Activated gamma-delta T cell treated with Interleukin-2 at 50 U/mL for 16 hours (primary cell): Measurements from ENCODE around the gene PLEKHA7.
"Not testable (repeated sequence)": the region's sequence is repeated elsewhere in the genome, so short reads cannot be mapped to it uniquely, and the experiment has no call there.

Source experiments
- DNase-seq: peaks from one replicate; pipeline ENCODE4 v3.0.0-alpha.2; 2020

Gene PLEKHA7

DNA sequence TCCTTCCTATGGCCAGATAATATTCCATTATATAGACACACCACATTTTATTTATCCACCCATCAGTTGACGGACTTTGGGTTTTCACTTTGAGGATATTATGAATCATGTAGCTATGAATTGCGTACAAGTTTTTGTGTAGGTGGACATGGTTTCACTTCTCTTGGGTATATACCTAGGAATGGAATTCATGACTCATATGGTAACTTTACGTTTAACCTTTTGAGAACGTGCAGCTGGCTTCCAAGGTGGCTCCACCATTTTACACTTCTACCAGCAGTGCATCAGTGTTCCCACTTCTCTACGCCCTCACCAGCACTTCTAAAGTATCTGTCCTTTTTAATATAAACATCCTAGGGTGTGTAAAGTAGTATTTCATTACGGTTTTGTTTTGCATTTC lies 112.0 kb downstream of the PLEKHA7 start:
- DNase-seq: no peak

GRCh38 chr11:16900491-16900890 lies 113.7 kb downstream of the PLEKHA7 start:
- DNase-seq: no peak

- no peak for DNase-seq
Observed at GRCh38 chr11:16899708-16900303, 114.4 kb downstream of the PLEKHA7 start.

- no peak for DNase-seq
Observed at GRCh38 chr11:16898274-16898985, 115.8 kb downstream of the PLEKHA7 start.

DNA sequence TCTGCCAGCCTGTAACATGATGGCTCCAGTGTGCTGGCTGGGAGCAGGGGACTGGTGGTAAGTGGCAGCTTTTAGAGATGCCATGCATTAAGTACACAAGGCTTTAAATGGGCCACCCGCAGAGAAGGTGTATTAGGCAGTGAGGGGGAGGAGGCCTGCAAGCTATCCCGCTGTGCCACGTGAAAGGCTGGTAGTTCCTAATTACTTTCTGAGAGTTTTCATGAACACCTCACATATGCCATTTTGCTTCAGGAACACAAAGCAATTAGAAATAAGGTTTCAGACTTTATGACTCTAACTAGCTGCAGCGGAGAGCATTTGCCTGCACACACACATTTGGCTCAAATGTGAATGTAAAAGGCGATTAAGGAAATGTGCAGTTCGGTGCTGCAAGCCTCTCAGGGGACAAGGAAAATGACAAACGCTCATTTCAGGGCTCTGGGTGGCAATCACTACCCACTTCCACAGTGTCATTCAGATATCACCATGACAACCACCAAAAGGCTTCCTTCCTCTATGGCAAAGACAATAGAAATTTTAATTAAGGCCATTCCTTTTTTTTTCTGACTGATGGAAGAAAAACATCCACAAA lies 116.6 kb downstream of the PLEKHA7 start:
- no peak for DNase-seq

DNA sequence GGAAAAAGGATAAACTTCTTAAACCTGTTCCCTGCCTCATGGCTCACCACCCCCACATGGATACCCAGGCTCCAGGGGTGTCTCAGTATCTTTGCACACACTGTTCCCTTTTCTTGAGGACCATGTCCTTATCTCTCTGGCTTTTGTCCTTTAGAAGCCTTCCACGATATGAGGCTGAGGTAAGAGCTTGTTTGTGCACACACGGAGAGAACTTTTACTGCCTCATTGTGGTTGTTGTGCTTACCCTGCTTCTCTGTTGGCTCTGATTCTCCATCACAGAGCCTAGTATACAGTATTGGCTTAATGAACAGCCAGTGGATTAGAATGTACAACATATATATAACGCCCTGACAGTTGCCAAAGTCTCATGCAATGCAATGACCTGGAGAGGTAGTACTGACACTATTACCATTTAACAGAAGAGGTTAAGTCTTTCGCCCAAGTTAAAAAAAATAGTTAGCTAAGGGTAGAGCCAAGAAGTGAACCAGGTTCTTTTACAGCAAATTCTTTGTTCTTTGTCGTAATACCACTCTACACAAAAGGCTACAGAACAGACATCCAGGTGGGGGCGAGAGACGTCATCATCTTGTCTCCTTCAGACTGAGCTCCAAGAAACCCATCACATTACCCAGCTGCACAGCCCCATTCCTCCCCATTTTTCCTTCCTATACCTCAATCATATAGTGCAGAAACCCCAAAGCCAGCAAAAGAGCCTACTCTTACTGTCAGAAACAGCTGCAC lies 117.3 kb downstream of the PLEKHA7 start:
- no peak for DNase-seq

DNA sequence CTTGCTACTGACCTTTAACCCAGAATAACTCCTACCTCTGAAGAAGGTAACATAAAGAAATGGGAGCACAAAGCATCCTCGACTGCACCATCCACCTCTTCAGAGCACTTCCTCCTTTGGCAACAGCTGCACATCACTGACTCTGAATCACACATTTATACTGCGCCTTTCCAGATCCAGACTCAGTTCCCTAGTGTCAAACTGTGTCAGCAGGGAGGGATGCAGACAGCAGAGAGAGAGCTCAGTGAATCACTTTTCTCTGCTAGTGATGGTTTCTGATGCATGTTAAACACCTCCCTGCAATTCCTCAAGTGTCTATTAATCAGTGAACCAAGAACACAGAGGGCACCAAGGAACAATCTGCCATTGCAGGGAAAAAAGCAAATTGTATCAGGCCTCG lies 118.9 kb downstream of the PLEKHA7 start:
- no peak for DNase-seq

DNA sequence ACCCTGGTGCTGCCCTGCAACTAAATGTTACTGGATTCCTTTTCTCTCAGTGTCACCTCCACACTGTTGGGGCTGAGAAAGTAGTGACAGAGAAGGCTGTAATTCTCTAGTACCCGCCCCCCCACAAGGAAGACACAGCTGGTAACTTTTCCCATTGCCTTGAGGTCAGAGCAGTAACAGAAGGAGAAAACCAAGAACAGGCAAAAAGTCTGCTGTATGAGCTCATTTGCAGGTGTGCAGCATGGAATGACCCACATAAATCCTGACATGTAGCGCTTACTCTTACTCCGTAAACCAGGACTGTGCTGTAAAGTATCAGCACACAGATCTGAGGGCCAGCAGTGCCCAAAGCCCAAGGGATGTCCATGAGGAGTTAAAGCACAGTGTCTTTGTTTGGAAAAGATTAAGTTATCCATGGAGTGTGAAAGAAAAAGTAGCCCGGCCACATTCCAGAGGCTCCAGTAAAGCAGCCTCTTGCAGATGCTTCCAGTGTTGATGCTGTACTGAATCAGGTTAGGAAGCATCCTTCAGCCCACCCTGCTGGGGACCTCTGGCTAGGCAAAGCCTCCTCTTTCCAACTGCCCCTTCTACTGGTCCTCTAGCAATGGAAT lies 120.7 kb downstream of the PLEKHA7 start:
- no peak for DNase-seq

DNA sequence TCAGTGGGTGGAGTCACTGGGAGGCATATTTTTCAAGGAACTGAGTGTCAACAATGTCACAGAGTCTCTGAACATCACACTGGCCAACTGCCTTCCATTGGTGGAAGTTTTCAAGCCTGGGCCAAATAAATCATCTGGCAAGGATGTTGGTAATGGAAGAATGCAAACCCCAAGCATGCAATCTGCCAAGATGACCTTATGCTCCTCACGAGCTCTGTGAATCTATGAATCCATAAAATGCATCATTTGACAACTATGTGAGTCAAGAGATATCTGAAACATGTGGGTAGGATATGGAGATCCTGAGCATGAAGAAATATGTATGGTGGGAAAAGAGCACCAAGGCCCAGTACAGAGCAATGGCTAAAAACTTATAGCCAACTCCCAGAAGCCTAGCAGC lies 122.2 kb downstream of the PLEKHA7 start:
- DNase-seq: no peak

DNA sequence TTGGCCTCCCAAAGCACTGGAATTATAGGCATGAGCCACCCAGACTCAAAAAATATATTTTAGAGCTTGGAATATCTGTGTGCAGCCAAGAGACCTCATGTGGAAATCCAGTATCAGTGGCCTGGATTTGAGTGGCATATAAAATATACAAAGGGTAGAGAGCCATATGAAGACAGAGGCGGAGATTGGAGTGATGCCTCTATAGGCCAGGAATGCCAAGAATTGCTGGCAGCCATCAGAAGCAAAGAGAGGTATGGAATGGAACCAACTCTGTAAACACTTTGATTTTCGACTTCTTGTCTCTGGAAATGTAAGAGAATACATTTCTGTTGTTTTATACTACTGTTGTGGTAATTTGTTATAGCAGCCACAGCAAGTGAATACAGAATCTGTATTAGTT lies 123.0 kb downstream of the PLEKHA7 start:
- DNase-seq: no peak

DNA sequence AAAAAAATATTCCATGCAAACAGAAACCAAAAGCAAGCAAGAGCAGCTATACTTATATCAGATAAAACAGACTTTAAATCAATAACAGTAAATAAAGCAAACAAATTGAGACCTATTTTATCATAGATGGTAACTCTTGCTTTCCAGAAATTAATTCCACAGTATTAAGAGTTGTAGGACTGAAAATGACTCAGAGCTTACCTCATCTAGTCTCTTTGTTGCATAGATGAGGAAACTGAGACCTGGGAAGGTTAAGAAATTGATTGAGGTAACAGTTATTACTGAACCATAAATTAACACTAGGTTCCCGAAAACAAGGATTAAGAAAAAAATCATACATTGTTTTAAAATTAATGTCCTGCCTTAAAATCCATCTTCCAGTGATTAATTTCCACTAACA lies 123.8 kb downstream of the PLEKHA7 start:
- DNase-seq: no peak

DNA sequence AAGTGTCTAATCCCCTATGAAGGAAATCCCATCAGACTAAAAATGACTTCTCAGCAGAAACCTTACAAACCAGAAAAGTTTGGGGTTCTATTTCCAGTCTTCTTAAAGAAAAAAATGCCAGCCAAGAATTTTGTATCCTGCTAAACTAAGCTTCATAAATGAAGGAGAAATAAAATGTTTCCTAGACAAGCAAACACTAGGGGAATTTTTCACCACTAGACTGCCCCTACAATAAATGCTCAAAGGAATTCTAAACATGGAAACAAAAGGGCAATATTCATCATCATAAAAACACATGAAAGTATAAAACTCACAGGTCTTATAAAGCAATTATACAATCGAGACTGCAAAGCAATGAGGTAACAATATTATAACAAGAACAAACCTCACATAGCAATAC lies 124.3 kb downstream of the PLEKHA7 start:
- no peak for DNase-seq

DNA sequence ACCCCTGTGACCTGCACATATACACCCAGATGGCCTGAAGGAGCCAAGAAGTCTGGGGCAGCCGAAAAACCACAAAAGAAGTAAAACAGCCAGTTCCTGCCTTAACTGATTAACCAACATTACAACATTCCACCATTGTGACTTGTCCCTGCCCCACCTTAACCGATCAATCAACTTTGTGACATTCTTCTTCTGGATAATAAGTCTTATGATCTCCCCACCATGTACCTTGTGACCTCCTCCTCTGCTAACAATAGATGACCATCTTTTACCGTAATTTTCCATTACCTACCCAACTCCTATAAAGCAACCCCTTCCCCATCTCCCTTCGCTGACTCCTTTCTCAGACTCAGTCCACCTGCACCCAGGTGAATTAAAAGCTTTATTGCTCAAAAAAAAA lies 125.2 kb downstream of the PLEKHA7 start:
- DNase-seq: not testable (repeated sequence)

DNA sequence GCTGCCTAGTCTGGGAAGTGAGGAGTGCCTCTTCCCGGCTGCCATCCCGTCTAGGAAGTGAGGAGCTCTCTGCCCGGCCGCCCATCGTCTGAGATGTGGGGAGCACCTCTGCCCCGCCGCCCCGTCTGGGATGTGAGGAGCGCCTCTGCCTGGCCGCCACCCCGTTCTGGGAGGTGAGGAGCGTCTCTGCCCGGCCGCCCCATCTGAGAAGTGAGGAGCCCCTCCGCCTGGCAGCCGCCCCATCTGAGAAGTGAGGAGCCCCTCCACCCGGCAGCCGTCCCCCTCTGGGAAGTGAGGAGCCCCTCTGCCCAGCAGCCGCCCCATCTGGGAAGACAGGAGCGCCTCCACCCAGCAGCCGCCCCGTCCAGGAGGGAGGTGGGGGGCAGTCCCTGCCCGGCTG lies 126.3 kb downstream of the PLEKHA7 start:
- DNase-seq: not testable (repeated sequence)

- DNase-seq: no peak
Observed at GRCh38 chr11:16883174-16883573, 131.0 kb downstream of the PLEKHA7 start.

- no peak for DNase-seq
Observed at GRCh38 chr11:16881766-16882165, 132.4 kb downstream of the PLEKHA7 start.

DNA sequence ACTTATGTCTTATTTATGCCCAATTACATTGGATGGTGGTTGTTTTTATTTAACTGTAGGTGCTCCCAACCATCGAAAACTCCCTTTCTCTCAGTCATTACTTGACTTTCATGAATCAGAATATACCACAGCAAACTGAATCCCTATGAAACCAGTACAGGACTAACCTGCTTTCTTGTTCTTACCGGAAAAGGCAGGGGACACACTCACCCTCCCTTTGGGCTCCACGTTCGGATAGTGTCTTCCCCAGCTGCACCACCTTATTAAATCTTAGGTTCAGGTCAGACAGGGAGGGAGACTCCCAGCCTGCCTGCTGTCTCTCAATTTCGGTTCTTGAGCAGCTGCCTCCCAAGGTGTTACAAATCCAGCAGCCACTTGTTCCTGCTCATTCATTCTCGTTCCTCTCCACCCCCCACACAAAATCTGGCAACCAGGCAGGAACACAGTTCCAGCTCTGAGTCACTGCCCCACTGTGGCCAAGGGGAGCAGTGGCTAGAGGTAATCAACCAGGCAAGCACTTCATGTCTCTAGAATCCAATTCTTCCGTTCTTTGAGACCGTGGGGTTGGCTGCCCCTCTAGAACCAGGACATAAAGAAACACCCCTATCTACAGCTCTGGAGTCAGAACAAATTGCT lies 133.0 kb downstream of the PLEKHA7 start:
- DNase-seq: no peak

- DNase-seq: no peak
Observed at GRCh38 chr11:16880184-16880801, 133.9 kb downstream of the PLEKHA7 start.

GRCh38 chr11:16879690-16880089 lies 134.5 kb downstream of the PLEKHA7 start:
- no peak for DNase-seq

GRCh38 chr11:16876837-16877236 lies 137.4 kb downstream of the PLEKHA7 start:
- DNase-seq: no peak

DNA sequence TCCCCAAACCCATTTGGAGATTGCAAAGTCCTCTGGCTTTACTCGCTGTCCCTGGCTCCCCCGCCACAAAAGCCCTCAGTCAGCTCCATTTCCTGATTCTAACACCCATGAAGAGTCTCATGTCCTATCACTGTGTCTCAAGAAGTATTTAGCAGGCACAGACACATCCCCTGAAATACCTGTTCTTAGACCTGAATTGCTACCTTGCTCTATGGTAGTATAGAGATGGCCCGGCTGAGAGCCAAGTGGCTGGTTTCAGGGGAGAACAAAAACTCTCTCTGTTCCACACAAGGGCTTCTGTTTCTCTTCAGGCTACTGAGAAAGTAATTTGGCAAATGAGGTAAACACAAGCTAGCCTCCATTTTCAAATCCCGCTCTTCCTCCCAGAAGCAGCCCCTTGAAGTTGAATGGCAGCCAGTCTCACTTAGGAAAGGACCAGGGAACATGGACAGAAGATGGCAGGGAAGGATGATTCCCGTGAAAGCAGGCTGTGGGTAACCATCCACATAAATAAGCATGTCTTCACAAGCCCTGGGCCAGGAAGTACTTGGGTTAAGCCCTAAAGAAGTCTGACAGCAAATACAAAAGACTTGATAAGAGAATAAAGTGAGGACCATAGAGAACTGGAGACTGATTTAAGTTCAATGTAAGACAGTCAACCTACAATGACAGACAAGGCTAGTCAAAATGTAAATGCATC lies 138.0 kb downstream of the PLEKHA7 start:
- DNase-seq: no peak
